Stimulated activated CD4-positive, alpha-beta T cell treated with anti-CD3 and anti-CD28 coated beads, Interleukin-4, amount 100 ng/mL, for 4 hours (primary cell): ENCODE results near the gene SGTB.
"Not testable (repeated sequence)": the region's sequence is repeated elsewhere in the genome, so short reads cannot be mapped to it uniquely, and the experiment has no call there.

Experiments used
- DNase-seq, 2 experiments: peaks; one replicate each; pipeline ENCODE4 v3.0.0-alpha.2; 2020

SGTB gene

DNA sequence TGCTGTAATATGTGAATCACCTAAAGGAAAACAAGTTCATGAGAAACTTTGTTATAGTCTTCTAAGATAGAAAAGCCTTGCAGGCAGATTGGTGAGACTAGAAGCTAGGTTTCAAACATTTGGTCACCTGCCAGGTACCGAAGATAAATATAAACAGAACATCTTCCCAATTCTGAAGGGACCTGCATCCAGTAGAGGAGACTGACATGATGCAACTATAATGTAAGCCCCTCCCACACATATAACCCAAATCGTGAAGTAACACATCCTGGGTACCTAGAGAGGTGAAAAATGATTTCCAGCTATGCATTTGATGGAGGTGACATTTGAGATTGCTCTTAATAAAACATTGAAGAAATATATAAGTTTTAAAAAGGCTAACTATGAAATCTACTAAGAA, 67.2 kb downstream of the SGTB start:
- DNase-seq: no peak

DNA sequence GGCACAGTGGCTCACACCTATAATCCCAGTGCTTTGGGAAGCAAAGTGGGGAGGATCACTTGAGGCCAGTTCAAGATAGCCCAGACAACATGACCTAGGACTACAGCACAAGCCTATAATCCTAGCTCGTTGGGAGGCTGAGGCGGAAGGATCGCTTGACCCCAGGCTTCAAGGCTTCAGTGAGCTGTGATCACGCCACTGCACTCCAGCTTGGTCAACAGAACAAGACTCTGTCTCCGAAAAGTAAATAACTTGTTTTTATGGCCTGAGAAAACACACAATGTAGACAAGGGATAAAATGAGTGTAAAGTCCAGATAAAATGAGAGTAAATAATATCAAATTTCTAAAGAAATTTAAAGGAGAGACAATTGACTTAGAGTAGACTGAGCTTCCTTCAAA, 70.8 kb downstream of the SGTB start:
- no peak for DNase-seq

DNA sequence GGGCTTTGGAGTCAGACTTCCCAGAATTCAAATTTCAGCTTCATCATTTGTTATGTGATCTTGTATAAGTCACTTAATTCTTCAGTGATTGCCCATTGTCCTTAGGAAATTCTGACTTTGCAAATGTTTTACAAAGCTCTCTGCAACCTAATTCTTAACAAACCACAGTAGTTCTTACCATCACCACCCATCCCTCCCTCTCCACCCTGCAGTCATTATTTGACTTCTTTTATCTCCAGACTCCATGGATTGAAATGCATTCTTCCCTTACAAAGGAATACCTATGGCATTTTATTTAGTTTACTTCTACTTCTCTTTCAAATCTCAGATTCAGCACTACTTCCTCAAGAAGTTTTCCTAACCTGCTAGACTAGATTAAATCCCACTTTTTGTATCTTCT, 74.0 kb downstream of the SGTB start:
- no peak for DNase-seq

DNA sequence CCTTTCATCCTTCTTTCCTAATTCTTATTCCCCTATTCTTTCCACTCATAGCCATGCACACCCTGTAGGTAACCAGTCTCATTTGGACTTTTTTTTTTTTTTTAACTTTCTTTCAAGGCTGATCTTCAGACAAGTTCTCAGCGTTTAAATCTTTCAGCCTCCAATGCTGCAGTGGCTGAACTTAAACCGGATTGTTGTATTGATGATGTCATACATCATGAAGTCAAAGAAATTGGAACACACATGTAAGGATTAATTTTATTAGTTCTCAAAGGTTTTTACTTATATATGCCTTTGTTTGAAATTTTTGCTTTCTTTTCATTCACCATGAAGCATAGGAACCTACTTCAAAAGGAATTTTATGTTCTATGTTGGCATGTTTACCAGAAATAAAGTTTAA, 75.0 kb downstream of the SGTB start:
- no peak for DNase-seq

DNA sequence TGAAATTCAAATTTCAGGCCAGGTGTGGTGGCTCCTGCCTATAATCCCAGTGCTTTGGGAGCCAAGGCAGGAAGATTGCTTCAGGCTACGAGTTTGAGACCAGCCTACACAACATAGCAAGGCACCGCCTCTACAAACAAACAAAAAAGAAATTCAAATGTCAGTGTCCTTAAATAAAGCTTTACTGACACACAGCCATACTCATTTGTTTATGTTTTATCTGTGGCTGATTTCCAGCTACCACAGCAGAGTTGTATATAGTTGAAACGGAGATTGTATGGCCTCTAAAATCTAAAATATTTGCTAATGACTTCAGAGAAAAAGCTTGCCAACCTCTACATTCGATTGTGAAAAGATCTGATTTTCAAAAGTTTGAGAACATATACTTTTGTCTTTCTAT, 81.7 kb downstream of the SGTB start:
- DNase-seq: no peak

DNA sequence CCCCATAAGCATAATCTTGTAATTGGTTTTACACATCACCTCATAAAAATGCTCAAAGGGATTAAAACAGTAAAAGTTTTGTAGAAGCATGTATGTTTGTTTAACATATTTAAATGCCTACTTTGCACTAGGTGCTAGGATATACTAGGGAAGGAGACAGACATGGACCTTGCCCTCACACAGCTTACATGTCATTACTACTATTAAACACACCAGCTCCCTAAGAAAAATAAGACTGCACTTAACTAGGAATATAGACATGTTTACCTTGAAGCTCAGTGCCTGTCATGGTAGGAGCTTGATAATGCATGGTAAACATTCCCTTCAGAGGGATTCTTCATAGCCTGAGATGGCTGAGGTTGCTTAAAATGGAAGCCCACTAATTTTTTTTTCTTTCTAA, 90.9 kb downstream of the SGTB start:
- no peak for DNase-seq

DNA sequence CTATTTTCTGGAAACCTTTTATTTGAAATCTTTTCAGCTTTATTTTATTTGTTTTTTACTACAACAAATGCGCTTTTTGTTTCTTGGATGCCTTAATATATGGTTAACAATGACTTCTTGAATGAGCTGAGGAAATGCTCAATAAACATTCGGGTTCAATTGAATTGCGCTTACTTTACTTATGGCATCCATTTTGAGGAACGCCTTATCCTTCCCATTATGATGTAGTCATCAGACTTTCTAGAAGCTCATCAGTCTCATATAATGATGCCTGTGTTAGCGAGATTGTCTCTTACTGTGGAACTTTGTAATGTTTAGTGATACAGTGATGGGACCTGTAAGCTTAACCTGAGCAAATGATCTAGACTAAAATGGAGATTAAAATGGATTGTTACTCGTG, 96.2 kb downstream of the SGTB start:
- no peak for DNase-seq

DNA sequence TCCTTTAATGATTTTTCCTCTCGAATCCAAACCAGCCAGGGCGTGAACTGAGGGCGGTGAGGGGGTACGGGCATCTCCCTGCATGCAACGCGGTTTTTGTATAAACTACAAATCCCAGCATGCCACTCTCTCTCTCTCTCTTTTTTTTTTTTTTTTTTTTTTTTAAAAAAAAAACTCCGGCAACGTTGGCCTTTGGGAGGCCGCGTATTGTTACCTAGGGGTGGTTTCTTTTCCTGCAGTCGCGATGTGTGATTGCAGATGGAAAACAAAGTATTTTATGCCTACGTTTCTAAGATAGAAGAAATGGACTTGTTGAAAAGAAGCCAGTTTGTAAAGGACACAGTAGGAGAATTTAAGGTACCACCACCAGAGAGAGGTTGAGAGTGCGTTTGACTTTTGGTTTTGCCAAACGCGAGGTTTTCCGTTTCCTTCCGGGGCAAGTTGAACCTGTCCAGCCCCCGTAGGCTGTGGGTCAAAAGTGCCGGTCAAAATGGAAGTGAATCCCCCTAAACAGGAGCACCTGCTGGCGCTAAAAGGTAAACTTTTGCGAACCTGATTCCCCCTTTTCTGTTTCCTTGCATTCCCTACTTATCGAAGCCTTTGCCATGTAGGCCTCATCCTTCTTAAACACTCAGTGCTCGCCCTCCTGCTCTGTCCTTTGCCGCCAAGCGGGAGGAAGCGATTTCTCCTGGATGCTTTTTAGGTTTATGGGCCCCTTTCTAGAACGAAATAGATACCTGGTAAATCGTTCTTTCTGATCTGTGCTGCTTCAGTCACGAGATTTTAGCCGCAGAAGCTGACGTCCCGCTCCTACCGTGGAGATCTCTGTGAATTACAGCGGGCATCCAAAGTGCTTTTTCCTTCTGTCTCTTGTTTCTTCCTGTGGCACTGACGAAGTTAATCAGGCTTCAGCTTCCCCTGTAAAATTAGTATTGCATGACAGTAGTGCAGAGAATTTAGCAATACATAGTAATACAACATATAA, 97.0 kb downstream of the SGTB start, which contains the start of the genes SHLD3 and TRAPPC13:
Gene SHLD3 (plus strand): TSS at position 457 of the 985 bp plus-strand sequence. CDS start 4,561 bp downstream, outside the sequence.
Gene TRAPPC13 (plus strand): TSS at position 457 of the 985 bp plus-strand sequence. CDS start 34 bp downstream, at position 491.
- DNase-seq: peak; percentile 60 to 79

DNA sequence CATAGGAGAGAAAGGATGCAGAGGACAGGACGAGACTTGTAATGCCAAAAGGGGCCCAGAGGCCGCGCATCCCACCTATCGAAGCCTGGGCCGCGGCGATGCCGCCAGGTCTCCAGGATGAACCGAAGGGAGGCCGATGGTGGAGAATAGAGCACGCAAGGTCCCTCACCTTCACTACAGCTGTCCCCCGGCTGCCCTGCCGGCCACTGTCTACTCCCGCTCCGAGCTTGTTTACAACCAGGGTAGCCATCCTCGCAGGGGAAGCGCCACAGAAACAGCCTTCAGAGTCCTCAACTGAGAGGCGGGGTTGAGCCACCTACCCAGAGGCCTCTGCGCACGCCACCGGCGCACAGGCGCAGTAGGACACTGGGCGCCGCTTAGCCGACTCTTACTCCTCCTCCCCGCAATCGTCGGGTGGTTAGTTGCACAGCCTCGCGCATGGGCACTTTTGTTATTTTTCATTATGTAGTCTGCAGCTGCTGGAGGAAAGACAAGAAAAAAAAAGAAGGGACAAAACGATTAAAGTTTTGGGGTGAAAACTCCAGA, 97.8 kb downstream of the SGTB start, which contains the start of gene TRIM23:
Gene TRIM23 (minus strand): TSS at position 309 of the 546 bp plus-strand sequence. CDS start 59 bp downstream, at position 250.
- DNase-seq: peak; percentile 82 to 92

DNA sequence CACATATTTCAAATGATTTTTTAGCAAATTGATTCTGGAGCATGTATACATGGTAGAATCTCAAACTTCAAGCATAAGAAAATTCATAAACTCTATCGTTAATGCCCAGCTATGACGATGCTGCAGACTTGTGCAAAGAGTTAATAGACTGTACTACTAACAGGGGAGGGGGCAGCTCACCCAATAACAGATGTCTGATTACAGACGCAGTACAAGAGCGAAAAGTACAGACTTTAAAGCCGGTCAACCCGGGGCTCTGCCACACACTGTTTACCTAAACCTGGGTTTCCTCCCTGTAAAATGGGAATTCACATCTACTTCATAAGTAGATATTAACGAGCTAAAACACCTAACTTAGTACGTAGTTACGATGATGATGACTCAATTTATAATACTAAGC, 98.4 kb downstream of the SGTB start:
- no peak for DNase-seq

DNA sequence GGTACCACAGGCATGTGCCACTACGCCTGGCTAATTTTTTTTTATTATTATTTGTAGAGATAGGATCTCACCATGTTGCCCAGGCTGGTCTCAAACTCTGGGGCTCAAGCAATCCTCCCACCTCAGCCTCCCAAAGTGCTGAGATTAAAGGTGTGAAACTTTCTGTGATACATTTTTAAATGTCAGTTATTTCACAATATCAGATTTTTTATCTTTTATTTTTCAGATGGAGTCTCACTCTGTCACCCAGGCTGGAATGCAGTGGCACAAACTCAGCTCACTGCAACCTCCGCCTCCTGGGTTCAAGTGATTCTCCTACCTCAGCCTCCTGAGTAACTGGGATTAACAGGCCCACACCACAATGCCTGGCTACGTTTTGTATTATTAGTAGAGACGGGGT, 99.9 kb downstream of the SGTB start:
- DNase-seq: not testable (repeated sequence)

DNA sequence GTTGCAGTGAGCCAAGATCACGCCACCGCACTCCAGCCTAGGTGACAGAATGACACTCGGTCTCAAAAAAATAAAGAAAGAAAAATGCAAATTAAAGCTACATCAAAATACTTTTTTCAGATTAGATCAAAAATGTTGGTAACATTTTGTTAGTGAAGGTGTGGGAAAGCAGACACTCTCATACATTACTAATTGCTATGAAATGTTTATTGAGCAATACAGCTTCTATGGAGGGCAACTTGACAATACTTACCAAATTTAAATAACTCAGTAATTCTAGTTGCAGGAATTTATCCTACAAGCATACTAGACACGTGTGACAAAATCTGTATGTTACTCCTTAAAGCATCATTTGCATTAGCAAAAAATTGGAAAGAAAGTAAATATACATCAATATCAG, 101.9 kb downstream of the SGTB start:
- no peak for DNase-seq
